Colon (tissue), 2 donors: ENCODE data around the gene FATE1.
"Not testable (repeated sequence)": the region's sequence is repeated elsewhere in the genome, so short reads cannot be mapped to it uniquely, and the experiment has no call there.

Source experiments
- FAIRE-seq: peaks from 2 replicates; lab custom pipeline; 2012; peaks lifted over from hg19 to GRCh38; lab: Jason Lieb, UNC
- donor health status: control.
- donor health status: control.

The FATE1 gene

GRCh38 chrX:151715752-151716151 is at the start of gene FATE1:
TSS of gene FATE1 (plus strand) at chrX:151716035. CDS start at chrX:151716120, 85 bp downstream.
- FAIRE-seq, result no peak

- no peak for FAIRE-seq
These were observed 40.6 kb upstream of the FATE1 start for GRCh38 chrX:151675121-151675746.

GRCh38 chrX:151676196-151676595 is 39.6 kb upstream of the FATE1 start:
- no peak for FAIRE-seq

- no peak for FAIRE-seq
These were observed 35.9 kb upstream of the FATE1 start for GRCh38 chrX:151679798-151680402.

GRCh38 chrX:151680805-151681204 is 35.0 kb upstream of the FATE1 start:
- FAIRE-seq, result no peak

- FAIRE-seq, result no peak
These were observed 28.2 kb upstream of the FATE1 start for GRCh38 chrX:151687635-151688034.

GRCh38 chrX:151688695-151689094 is 27.1 kb upstream of the FATE1 start:
- no peak for FAIRE-seq

- FAIRE-seq, result no peak
These were observed 23.0 kb upstream of the FATE1 start for GRCh38 chrX:151692825-151693224.

GRCh38 chrX:151694121-151694520 is 21.7 kb upstream of the FATE1 start:
- FAIRE-seq, result no peak

GRCh38 chrX:151694661-151695582 is 20.9 kb upstream of the FATE1 start, which contains the start of gene PRRG3:
TSS of gene PRRG3 (plus strand) at chrX:151695458. CDS start at chrX:151698815, 3,357 bp downstream.
- FAIRE-seq, result no peak

- FAIRE-seq, result no peak
These were observed 20.1 kb upstream of the FATE1 start for GRCh38 chrX:151695583-151696340.

GRCh38 chrX:151697082-151697481 is 18.8 kb upstream of the FATE1 start:
- FAIRE-seq, result not testable (repeated sequence)

GRCh38 chrX:151697522-151697921 is 18.3 kb upstream of the FATE1 start:
- FAIRE-seq, result no peak

GRCh38 chrX:151698485-151698884 is 17.4 kb upstream of the FATE1 start:
- FAIRE-seq, result no peak

- FAIRE-seq, result no peak
These were observed 16.1 kb upstream of the FATE1 start for GRCh38 chrX:151699746-151700145.

GRCh38 chrX:151700581-151700980 is 15.3 kb upstream of the FATE1 start:
- no peak for FAIRE-seq

GRCh38 chrX:151701071-151701470 is 14.8 kb upstream of the FATE1 start:
- no peak for FAIRE-seq

GRCh38 chrX:151701531-151701930 is 14.3 kb upstream of the FATE1 start:
- no peak for FAIRE-seq

GRCh38 chrX:151702026-151702714 is 13.7 kb upstream of the FATE1 start:
- FAIRE-seq, result no peak

GRCh38 chrX:151702741-151703340 is 13.0 kb upstream of the FATE1 start:
- FAIRE-seq, result no peak

- FAIRE-seq, result no peak
These were observed 12.3 kb upstream of the FATE1 start for GRCh38 chrX:151703487-151703886.
